Heart left ventricle (tissue), 16 donors: Measurements from ENCODE around the gene TMEM139. TPM values are rescaled to one million over a fixed set of nuclear protein-coding genes. Genes with fewer than 3 reads are reported as not detected.

Source experiments
- ATAC-seq, 4 donors: fragments of 200-7000 bp; cut with Tn5 transposase; one replicate each; pipeline ENCODE4 v1.9.1; 2020 to 2022; ENCODE audit warnings: moderate library complexity in 4 of 4, mild to moderate bottlenecking in 3 of 4, moderate number of reproducible peaks in 1 of 4
- DNase-seq, 5 donors: peaks; one replicate each; pipeline ENCODE4 v3.0.0-alpha.2; 2020
- H3K27ac ChIP-seq, 12 donors: fragments of 200-600 bp; sonication (generic) in 4 of 12; one replicate each; pipeline versions ENCODE4 v1.5.0 to v1.8.0; 2016 to 2022; ENCODE audit warnings: mild to moderate bottlenecking in 2 of 12
- H3K27me3 ChIP-seq, 9 donors: fragments of 200-600 bp; sonication (generic) in 2 of 9; one replicate each; pipeline versions ENCODE4 v1.5.1 to v1.8.0; 2016 to 2022; ENCODE audit warnings: mild to moderate bottlenecking in 3 of 9
- H3K36me3 ChIP-seq, 9 donors: fragments of 200-600 bp; sonication (generic) in 2 of 9; one replicate each; pipeline versions ENCODE4 v1.5.0 to v1.8.0; 2018 to 2022; ENCODE audit warnings: mild to moderate bottlenecking in 2 of 9
- H3K4me1 ChIP-seq, 12 donors: fragments of 200-600 bp; sonication (generic) in 4 of 12; one replicate each; pipeline versions ENCODE4 v1.5.0 to v1.8.0; 2016 to 2022; ENCODE audit warnings: mild to moderate bottlenecking in 3 of 12
- H3K4me3 ChIP-seq, 12 donors: fragments of 200-600 bp; sonication (generic) in 4 of 12; one replicate each; pipeline versions ENCODE4 v1.5.0 to v1.8.0; 2017 to 2022; ENCODE audit warnings: mild to moderate bottlenecking in 9 of 12, moderate library complexity in 4 of 12
- H3K9me3 ChIP-seq, 12 donors: fragments of 200-600 bp; sonication (generic) in 4 of 12; one replicate each; pipeline versions ENCODE4 v1.5.0 to v1.8.0; 2016 to 2022; ENCODE audit warnings: mild to moderate bottlenecking in 1 of 12
- CTCF ChIP-seq, 12 donors: fragments of 200-600 bp; sonication (generic) in 4 of 12; IDR thresholded peaks; one replicate each; pipeline versions ENCODE4 v1.5.0 to v1.8.0; 2018 to 2022; ENCODE audit warnings: antibody characterized with exemption in 12 of 12, mild to moderate bottlenecking in 5 of 12
- POLR2A ChIP-seq, 2 donors: fragments of 450-650 bp; IDR thresholded peaks; one replicate each; pipeline ENCODE4 v1.6.1; 2017; ENCODE audit warnings: antibody characterized with exemption in 2 of 2, mild to moderate bottlenecking in 2 of 2, moderate library complexity in 2 of 2
- WGBS, 4 donors: extraction: QIAGEN DNeasy Blood & Tissue Kit in 2 of 4; methylation state at CpG; one replicate each; pipeline versions ENCODE4 v1.1.5 to v1.1.7; 2013 to 2018; 5-methylcytosine and 5-hydroxymethylcytosine counted together
- intact Hi-C, 10 donors: fragments of 100-400 bp; cut with DNase I; formaldehyde crosslinking; loops; one replicate each; pipeline versions ENCODE4 v1.11.1 to v1.14.2; 2022
- polyA plus RNA-seq, 2 donors: library from polyadenylated mRNA; stranded (reverse); fragments of 200-250 nt; gene quantifications; one replicate each; pipeline ENCODE4 v1.2.3, GENCODE V29; 2013
- total RNA-seq, 9 donors: library from RNA; depleted of rRNA in 2 of 9; stranded (reverse); fragments of >200 nt in 2 of 9; fragmentation: NEBNext Ultra II Directional in 3 of 9; extraction: Animal tissue kit (Norgen Biotek cat#: 25700) in 3 of 9; gene quantifications; one replicate each; pipeline versions ENCODE4 v1.1.0 to v1.2.4, GENCODE V29; 2016 to 2023
- donor health status: ischemic (EF 13 %, LVEDD 7.1; RV severe dilation, severe dysfunction).
- donor health status: healthy with polysubstance abuse.
- donor health status: DM: no; HTN: yes; CAD: no.
- donor health status: DM: no; HTN: no; CAD: no.
- donor health status: ischemic (EF 25% LVEDD 6.9; RV normal size, moderate dysfunction).
- donor health status: ischemic (EF 25% LVEDD 5.7; RV mildly dilated, moderate dysfunction).
- donor health status: healthy.
- donor health status: DM: yes; HTN: yes; CAD: no.
- donor health status: ischemic (EF 35%, LVEDD 5.7; RV mildly dilated, moderate dysfunction).
- donor health status: nonischemic (EF 11% LVEDD 7.7; RV severe dilation, severe dysfunction).
- donor health status: DM: yes; HTN: yes; CAD: no.
- donor health status: PGD.
- donor health status: ischemic (EF 29% LVEDD 5.4; RV normal size, mild dysfunction).
- donor health status: nonischemic (EF 23%, LVEDD 6.1; RV moderate dilation, normal function).

The TMEM139 gene
- total and polyA plus RNA-seq, 11 donors: 4.1 to 23.5 (median 12.1) TPM

- ATAC-seq (no peak), DNase-seq (no peak)
- intact Hi-C loops: loop anchor here in 1 of 10 donors (5.0 kb wide), 1 partner anchor 39 kb away; no protein-coding TSS in a partner anchor
- TF ChIP-seq POLR2A (IDR thresholded peaks at IDR 0.05) (no peak), CTCF (IDR thresholded peaks at IDR 0.05) (no peak)
- Histone ChIP-seq H3K9me3 (no peaks in the 10 kb centered on the region), H3K27me3 (no peaks in the 10 kb centered on the region), H3K27ac (peak overlapping the region in 2 of 12 donors; percentile 9 to 46), H3K4me3 (no peak overlapping the region), H3K4me1 (peaks cover 0 to 45% (median 21%) of the 10 kb centered on the region in 12 donors), H3K36me3 (peaks cover 0 to 100% (median 99%) of the 10 kb centered on the region in 9 donors)
- WGBS, 4 donors: 16 to 28% (median 19%) methylated on average over 2 of the region's 2 CpGs
These were observed 11.9 kb downstream of the TMEM139 start for GRCh38 chr7:143296686-143297085.

DNA sequence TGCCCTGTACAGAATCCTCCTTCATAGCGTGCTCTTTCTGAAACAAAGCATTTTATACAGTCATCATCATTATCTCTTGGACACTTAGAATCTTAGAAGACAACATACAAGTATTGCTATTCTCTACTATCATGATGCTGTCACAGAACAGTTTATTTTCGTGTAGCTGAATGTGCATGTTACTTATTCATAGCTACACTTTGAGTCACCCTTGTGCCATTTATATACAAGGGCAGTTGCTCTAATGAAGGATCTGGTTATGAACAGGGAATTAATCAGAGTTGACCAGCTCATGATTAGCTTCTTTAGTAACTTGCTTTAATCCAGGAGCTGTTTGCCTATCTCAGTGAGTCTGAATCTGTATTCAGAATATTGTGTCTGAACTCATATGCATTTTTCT is 14.6 kb downstream of the TMEM139 start:
- no peaks in the 10 kb centered on the region for H3K27me3 ChIP-seq
- peak; percentile 47 to 86 (median 80) for ATAC-seq
- H3K4me1 ChIP-seq: peaks cover 0 to 48% (median 21%) of the 10 kb centered on the region in 12 donors
- H3K27ac ChIP-seq: peak overlapping the region in 5 of 12 donors; percentile 8 to 66 (median 52)
- no peaks in the 10 kb centered on the region for H3K9me3 ChIP-seq
- intact Hi-C loops: loop anchor here in 1 of 10 donors (5.0 kb wide), 1 partner anchor 42 kb away; no protein-coding TSS in a partner anchor
- peaks cover 0 to 100% (median 99%) of the 10 kb centered on the region in 9 donors for H3K36me3 ChIP-seq
- H3K4me3 ChIP-seq: no peak overlapping the region
- TF ChIP-seq POLR2A (IDR thresholded peaks at IDR 0.05): no peak
- TF ChIP-seq CTCF (IDR thresholded peaks at IDR 0.05): no peak
- no peak for DNase-seq
- 46 to 63% (median 52%) methylated on average over 2 of the region's 2 CpGs for WGBS, 4 donors

DNA sequence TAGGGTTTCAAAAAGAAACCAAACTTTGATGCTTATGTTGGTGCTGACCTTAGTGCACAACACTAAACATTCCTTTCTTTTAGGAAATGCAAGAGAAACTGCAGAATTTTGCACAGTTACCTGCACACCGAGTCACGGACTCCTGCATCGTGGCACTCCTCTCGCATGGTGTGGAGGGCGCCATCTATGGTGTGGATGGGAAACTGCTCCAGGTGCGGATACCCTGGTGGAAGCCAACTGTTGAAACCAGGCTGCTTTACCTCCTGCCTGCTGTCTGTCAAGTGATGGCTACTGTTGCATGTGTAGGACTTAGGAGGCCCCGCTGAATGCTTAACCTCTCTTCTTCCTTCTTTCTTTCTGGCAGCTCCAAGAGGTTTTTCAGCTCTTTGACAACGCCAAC is 15.1 kb downstream of the TMEM139 start:
- 70 to 79% (median 75%) methylated on average over 8 of the region's 8 CpGs for WGBS, 4 donors
- intact Hi-C loops: loop anchor here in 5 of 10 donors (5.0 to 10.0 kb wide), 3 partner anchors 38 to 115 kb away; partner anchors contain the start of gene GSTK1 (in 2 of the 5)
- DNase-seq: peak in 1 of 5 donors; percentile 28
- peak; percentile 24 to 65 (median 46) for TF ChIP-seq CTCF (IDR thresholded peaks at IDR 0.05)
- no peak for TF ChIP-seq POLR2A (IDR thresholded peaks at IDR 0.05)
- H3K4me1 ChIP-seq: peaks cover 0 to 48% (median 21%) of the 10 kb centered on the region in 12 donors
- ATAC-seq: peak in 3 of 4 donors; percentile 55 to 70 (median 63)
- H3K4me3 ChIP-seq: no peak overlapping the region
- no peaks in the 10 kb centered on the region for H3K9me3 ChIP-seq
- H3K36me3 ChIP-seq: peaks cover 0 to 100% (median 99%) of the 10 kb centered on the region in 9 donors
- no peaks in the 10 kb centered on the region for H3K27me3 ChIP-seq
- peak overlapping the region in 6 of 12 donors; percentile 8 to 66 (median 55) for H3K27ac ChIP-seq

DNA sequence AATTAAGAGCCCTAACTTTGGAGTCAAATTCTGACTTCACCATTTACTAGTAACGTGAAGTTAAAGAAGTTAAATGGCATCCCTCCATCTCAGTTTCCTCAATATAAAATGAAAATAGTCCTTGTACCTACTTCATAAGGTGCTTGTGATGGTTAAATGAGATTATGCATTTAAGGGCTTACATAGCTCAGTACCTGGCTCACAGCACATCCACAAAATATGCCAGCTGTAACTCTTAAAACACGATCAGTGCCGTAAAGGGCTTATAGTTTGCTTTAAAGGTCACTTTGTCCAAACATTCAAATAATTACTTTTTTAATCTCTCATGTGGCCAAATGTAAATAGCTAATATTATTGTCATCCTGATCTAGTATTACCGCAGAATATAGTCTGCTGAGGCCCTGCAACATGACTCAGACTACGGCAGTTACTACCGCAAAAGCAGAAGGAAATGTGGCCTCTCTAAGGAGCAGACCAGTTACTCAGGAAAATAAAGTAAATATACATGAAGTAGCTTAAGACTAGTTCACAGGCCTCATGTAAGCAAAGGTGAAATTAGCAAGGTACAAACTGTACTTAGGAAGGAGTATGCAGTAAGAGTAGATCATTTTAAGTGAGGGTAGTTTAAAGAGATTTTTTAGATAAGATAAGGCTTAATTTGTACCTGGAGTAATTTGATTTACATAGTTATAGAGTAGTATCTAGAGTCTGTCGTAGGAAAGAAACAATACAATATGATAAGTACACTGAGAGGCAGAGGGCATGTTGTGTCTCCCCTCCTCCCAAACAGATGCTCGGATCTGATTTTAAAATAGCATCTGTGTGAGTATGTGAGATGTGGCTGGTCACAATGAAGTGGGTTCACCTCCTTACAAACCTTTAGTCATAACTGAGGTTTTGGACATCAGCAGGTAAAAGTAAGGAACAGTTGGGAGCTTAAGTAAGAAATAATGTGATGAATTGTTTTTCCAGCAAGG is 16.5 kb downstream of the TMEM139 start:
- 75 to 82% (median 80%) methylated on average over 8 of the region's 8 CpGs for WGBS, 4 donors

More for the DNA sequence above, 16.5 kb downstream of the TMEM139 start:
- no peak overlapping the region for H3K4me3 ChIP-seq
- no peaks in the 10 kb centered on the region for H3K27me3 ChIP-seq
- no peak for TF ChIP-seq CTCF (IDR thresholded peaks at IDR 0.05)
- no peak for TF ChIP-seq POLR2A (IDR thresholded peaks at IDR 0.05)
- H3K4me1 ChIP-seq: peaks cover 0 to 49% (median 13%) of the 10 kb centered on the region in 12 donors
- peak overlapping the region in 1 of 12 donors; percentile 58 for H3K27ac ChIP-seq
- DNase-seq (no peak), ATAC-seq (peak in 1 of 4 donors; percentile 32)
- peaks cover 0 to 100% (median 99%) of the 10 kb centered on the region in 9 donors for H3K36me3 ChIP-seq
- intact Hi-C loops: loop anchor here in 5 of 10 donors (5.0 to 10.0 kb wide), 2 partner anchors 39 to 114 kb away; partner anchors contain the start of gene GSTK1 (in 2 of the 5)
- no peaks in the 10 kb centered on the region for H3K9me3 ChIP-seq
